ENCODE results near the gene COPZ2. TPM values are rescaled to one million over a fixed set of nuclear protein-coding genes. Genes with fewer than 3 reads are reported as not detected.

Gene COPZ2
- total RNA-seq, 2 donors from 2014 or later = 18.1 to 18.5 TPM

GRCh38 chr17:47987240-47987835 lies 50.3 kb downstream of the COPZ2 start:
- Histone ChIP-seq H3K36me3 (no peaks in the 10 kb centered on the region), H3K9me3 (no peaks in the 10 kb centered on the region), H3K27me3 (replicated peaks; ENCODE audit: insufficient read depth) (no peaks in the 10 kb centered on the region), H3K27ac (peak overlapping the region; percentile 51 to 55), H3K4me3 (no peak overlapping the region), H3K4me1 (replicated peaks) (peaks cover 26% of the 10 kb centered on the region)
- DNase-seq (ENCODE audit: low spot score) = peak; percentile 64
- TF ChIP-seq CTCF (IDR thresholded peaks at IDR 0.05) = no peak
- TF ChIP-seq POLR2AphosphoS5 (IDR thresholded peaks at IDR 0.05) = peak; percentile 70
- TF ChIP-seq POLR2A (IDR thresholded peaks at IDR 0.05) = no peak
- intact Hi-C loops (cut with DNase I) = no loop called here
- 17% methylated on average over 17 of the region's 17 CpGs for WGBS

GRCh38 chr17:47986520-47986919 lies 51.1 kb downstream of the COPZ2 start:
- WGBS = 82% methylated on average over 5 of the region's 5 CpGs
- Histone ChIP-seq H3K4me1 (replicated peaks) (peaks cover 26% of the 10 kb centered on the region), H3K27me3 (replicated peaks; ENCODE audit: insufficient read depth) (no peaks in the 10 kb centered on the region), H3K27ac (peak overlapping the region in 1 of 2 donors; percentile 51), H3K36me3 (peaks cover 0 to 2% of the 10 kb centered on the region in 2 donors), H3K4me3 (no peak overlapping the region), H3K9me3 (no peaks in the 10 kb centered on the region)
- TF ChIP-seq CTCF (IDR thresholded peaks at IDR 0.05) = no peak
- no peak for TF ChIP-seq POLR2AphosphoS5 (IDR thresholded peaks at IDR 0.05)
- TF ChIP-seq POLR2A (IDR thresholded peaks at IDR 0.05) = no peak
- intact Hi-C loops (cut with DNase I) = no loop called here
- no peak for DNase-seq (ENCODE audit: low spot score)

GRCh38 chr17:47983492-47984223 lies 53.9 kb downstream of the COPZ2 start:
- H3K36me3 ChIP-seq = peaks cover 8 to 16% of the 10 kb centered on the region in 2 donors
- peak; percentile 27 for DNase-seq (ENCODE audit: low spot score)
- H3K27ac ChIP-seq = peak overlapping the region; percentile 11 to 50
- H3K27me3 ChIP-seq (replicated peaks; ENCODE audit: insufficient read depth) = no peaks in the 10 kb centered on the region
- H3K9me3 ChIP-seq = no peaks in the 10 kb centered on the region
- no peak overlapping the region for H3K4me3 ChIP-seq
- TF ChIP-seq POLR2AphosphoS5 (IDR thresholded peaks at IDR 0.05) (peak; percentile 46), POLR2A (IDR thresholded peaks at IDR 0.05) (no peak), CTCF (IDR thresholded peaks at IDR 0.05) (no peak)
- peaks cover 26% of the 10 kb centered on the region for H3K4me1 ChIP-seq (replicated peaks)
- intact Hi-C loops (cut with DNase I) = no loop called here
- WGBS = 43% methylated on average over 11 of the region's 11 CpGs

GRCh38 chr17:47982645-47983390 lies 54.8 kb downstream of the COPZ2 start:
- H3K36me3 ChIP-seq = peaks cover 8 to 19% of the 10 kb centered on the region in 2 donors
- peak overlapping the region in 1 of 2 donors; percentile 50 for H3K27ac ChIP-seq
- peaks cover 23% of the 10 kb centered on the region for H3K4me1 ChIP-seq (replicated peaks)
- H3K4me3 ChIP-seq = no peak overlapping the region
- intact Hi-C loops (cut with DNase I) = no loop called here
- 88% methylated on average over 9 of the region's 9 CpGs for WGBS
- no peaks in the 10 kb centered on the region for H3K27me3 ChIP-seq (replicated peaks; ENCODE audit: insufficient read depth)
- no peak for TF ChIP-seq POLR2AphosphoS5 (IDR thresholded peaks at IDR 0.05)
- no peak for TF ChIP-seq CTCF (IDR thresholded peaks at IDR 0.05)
- no peaks in the 10 kb centered on the region for H3K9me3 ChIP-seq
- DNase-seq (ENCODE audit: low spot score) = no peak
